ENCODE results near the gene GOLGA6L7. TPM values are rescaled to one million over a fixed set of nuclear protein-coding genes. Genes with fewer than 3 reads are reported as not detected.

Gene GOLGA6L7
- total and polyA plus RNA-seq, 3 donors from 2014 or later = 4.3 to 15.7 (median 13.6) TPM

DNA sequence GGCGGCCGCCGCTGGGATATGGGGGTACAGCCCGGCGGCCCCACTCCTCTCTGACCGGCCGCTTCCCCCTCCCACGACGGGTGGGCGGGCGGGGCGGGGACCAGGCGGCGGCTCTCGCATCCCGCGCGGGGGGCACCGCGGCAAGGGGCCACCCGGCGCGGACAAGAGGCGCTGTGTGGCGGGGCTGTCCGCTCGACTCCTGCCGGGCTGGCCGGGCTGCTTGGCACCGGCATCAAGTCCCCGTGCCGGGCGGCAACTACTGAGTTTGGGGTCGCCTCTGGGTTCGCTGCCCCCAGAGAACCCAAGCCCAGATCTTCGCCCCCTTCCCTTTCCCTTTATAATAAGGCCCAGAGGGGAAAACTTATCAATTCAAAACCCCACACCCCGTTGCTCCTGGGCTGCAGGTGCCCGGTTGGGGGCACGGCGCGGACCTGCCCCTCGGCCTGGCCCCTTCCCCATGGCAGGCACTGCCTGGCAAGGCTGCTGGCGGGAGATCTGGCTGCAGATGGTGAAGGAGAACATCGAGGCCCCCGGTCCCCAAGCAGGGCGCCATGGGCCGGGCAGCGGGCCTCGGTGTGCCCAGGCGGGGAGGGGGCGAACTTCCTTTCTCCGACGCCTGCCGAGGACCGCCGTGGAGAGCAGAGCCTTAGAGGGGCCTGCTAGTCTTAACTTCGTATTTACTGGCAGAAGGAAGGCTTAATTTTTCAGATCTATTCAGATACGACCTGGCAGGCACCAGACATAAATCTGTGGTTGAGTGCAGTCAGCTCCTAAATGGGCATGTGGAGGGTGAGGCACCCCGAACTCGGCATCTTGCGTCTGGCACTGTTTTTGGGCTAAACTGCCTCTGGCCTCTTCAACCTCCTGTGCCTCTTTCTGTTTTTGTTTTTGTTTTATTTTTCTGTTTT is 38.2 kb upstream of the GOLGA6L7 start:
- intact Hi-C loops (cut with DNase I; ENCODE audit: low total_unique reads) = no loop called here
- H3K36me3 ChIP-seq (ENCODE audit: low read depth, missing control alignments) = no peaks in the 10 kb centered on the region
- H3K9me3 ChIP-seq = no peaks in the 10 kb centered on the region
- WGBS, 2 donors = 21 to 25% methylated on average over 19 to 41 of the region's 61 CpGs
- peaks cover 4% of the 10 kb centered on the region for H3K4me1 ChIP-seq
- H3K27ac ChIP-seq = no peak overlapping the region
- DNase-seq = no peak
- TF ChIP-seq, protein P1, sequence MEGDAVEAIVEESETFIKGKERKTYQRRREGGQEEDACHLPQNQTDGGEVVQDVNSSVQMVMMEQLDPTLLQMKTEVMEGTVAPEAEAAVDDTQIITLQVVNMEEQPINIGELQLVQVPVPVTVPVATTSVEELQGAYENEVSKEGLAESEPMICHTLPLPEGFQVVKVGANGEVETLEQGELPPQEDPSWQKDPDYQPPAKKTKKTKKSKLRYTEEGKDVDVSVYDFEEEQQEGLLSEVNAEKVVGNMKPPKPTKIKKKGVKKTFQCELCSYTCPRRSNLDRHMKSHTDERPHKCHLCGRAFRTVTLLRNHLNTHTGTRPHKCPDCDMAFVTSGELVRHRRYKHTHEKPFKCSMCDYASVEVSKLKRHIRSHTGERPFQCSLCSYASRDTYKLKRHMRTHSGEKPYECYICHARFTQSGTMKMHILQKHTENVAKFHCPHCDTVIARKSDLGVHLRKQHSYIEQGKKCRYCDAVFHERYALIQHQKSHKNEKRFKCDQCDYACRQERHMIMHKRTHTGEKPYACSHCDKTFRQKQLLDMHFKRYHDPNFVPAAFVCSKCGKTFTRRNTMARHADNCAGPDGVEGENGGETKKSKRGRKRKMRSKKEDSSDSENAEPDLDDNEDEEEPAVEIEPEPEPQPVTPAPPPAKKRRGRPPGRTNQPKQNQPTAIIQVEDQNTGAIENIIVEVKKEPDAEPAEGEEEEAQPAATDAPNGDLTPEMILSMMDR (IDR thresholded peaks at IDR 0.05) = no peak
- TF ChIP-seq POLR2A (IDR thresholded peaks at IDR 0.05) = no peak
- no peaks in the 10 kb centered on the region for H3K27me3 ChIP-seq
- peak overlapping the region; percentile 51 to 65 for H3K4me3 ChIP-seq

DNA sequence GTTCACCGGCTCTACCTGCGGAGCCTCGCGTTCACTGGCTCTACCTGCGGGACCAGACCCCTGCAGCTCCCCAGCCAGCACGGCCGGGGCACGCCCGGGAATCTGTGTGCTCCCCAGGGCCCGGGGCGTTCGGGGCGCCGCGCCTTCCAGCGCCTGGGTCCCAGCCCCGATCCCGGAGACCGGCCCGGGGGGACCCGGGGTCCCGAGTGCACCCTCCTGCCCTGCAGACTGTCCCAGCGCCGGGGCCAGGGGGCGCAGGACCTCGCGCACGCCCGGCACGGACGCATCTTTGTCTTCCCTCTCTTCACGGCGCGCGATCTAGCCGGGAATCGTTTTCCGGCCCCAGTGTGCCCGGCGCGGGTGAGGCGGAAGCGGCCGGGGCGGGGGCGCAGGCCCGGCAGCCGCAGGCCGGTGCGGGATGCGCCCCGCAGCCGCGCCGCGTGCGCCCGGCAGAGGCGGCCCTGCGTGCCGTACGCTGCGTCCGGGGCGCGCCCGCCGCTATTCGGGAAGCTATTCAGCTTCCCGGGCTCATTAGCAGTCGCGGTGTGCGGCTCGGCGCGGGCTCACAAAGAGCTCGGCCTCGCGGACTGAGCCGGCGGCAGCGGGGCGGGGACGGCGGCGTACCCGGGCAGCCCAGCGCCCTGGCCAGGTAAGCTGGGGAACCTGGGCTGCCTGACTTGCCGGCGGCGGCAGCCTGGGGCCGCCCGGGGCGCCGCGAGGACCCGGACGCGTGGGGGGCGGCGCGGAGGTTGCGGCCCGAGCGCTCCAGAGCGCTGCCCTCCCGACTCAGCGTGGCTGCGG is 37.4 kb upstream of the GOLGA6L7 start, which contains the start of gene APBA2:
TSS of gene APBA2 (plus strand) at position 345 of the 801 bp plus-strand sequence. CDS start 167,911 bp downstream, outside the sequence.
- WGBS, 2 donors = 0% methylated on average over 38 of the region's 109 CpGs; no CpG with 5 or more reads in 1 of the 2 donors
- peak within 1 kb of the TSS; percentile 51 to 65 for H3K4me3 ChIP-seq
- no peak within 1 kb of the TSS for H3K27ac ChIP-seq
- H3K36me3 ChIP-seq (ENCODE audit: low read depth, missing control alignments) = no peaks in the 10 kb centered on the region
- H3K27me3 ChIP-seq = no peaks in the 10 kb centered on the region
- intact Hi-C loops (cut with DNase I; ENCODE audit: low total_unique reads) = no loop called here
- peak; percentile 32 for DNase-seq
- TF ChIP-seq, protein P1 (IDR thresholded peaks at IDR 0.05) = no peak
- TF ChIP-seq POLR2A (IDR thresholded peaks at IDR 0.05) = no peak
- H3K4me1 ChIP-seq = peaks cover 4% of the 10 kb centered on the region
- no peaks in the 10 kb centered on the region for H3K9me3 ChIP-seq

DNA sequence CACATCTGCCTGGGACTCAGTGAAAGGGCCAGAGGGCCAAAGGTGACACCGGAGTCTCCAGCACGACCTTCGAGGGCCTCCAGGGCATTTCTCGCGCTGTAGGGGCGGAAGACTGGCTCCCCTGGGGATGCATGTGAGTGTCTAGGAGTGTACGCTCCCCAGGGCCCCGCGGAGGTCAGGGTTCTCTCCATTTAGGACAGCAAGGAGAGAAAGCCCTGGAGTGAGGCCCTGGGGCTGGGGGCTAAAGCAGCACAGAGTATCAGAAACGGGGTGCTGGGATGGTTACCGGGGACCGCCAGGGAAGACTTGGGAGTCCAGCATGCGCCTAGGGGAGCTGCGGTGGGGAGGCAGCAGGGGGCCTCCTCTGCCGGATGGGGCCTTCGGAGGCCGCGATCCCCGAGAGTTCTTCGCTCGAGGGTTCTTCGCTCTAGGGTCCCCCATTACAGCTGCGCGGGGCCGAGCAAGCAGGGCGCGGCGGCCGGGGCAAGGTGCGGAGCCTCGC is 36.7 kb upstream of the GOLGA6L7 start:
- TF ChIP-seq POLR2A (IDR thresholded peaks at IDR 0.05) = no peak
- TF ChIP-seq, protein P1 (IDR thresholded peaks at IDR 0.05) = no peak
- WGBS, 2 donors = 20% methylated on average over 31 of the region's 31 CpGs; no CpG with 5 or more reads in 1 of the 2 donors
- DNase-seq = no peak
- no peaks in the 10 kb centered on the region for H3K27me3 ChIP-seq
- peaks cover 4% of the 10 kb centered on the region for H3K4me1 ChIP-seq
- H3K4me3 ChIP-seq = peak overlapping the region; percentile 51 to 65
- no peak overlapping the region for H3K27ac ChIP-seq
- H3K36me3 ChIP-seq (ENCODE audit: low read depth, missing control alignments) = no peaks in the 10 kb centered on the region
- no peaks in the 10 kb centered on the region for H3K9me3 ChIP-seq
- intact Hi-C loops (cut with DNase I; ENCODE audit: low total_unique reads) = no loop called here

DNA sequence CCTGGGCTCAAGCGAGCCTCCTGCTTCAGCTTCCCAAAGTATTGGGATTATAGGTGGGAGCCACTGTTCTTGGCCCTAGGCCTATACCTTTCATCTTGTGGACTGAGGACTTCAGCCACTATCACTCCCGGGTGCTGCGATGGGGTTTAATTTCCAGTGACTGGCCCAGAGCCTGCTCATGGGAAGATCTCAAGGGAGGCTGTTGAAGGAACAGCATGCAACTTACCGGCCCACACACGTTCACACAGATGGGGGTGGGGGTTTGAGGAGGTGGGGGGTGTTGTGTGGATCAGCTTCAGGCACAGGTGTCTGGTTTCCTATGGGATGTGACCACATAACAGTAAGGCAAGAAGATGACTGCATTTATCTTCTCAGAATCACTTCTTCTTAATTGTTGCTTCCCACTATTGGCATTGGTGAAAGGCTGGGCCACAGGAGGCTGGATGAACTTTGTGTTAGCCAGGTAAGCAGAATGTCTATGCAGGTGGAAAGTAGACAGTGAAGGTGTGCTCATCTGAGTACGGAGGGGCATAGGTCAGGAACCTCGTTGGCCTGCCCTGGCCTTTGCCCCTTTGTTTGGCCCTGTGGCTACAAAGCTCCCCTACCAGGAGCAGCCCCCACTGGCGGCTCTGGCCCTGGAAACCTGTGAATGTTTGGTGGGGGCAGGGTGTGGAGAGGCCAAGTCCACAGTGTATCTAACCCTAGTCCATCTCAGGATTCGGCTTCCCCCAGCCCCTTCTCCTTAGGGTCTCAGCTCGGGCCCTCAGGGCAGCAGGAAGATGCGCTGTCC is 35.9 kb upstream of the GOLGA6L7 start:
- Histone ChIP-seq H3K9me3 (no peaks in the 10 kb centered on the region), H3K36me3 (ENCODE audit: low read depth, missing control alignments) (no peaks in the 10 kb centered on the region), H3K4me3 (no peak overlapping the region), H3K27ac (no peak overlapping the region), H3K4me1 (peaks cover 4% of the 10 kb centered on the region), H3K27me3 (no peaks in the 10 kb centered on the region)
- DNase-seq = no peak
- intact Hi-C loops (cut with DNase I; ENCODE audit: low total_unique reads) = no loop called here
- TF ChIP-seq, protein P1 (IDR thresholded peaks at IDR 0.05) = no peak
- no peak for TF ChIP-seq POLR2A (IDR thresholded peaks at IDR 0.05)
- WGBS, 2 donors = 63 to 71% methylated on average over 10 to 11 of the region's 11 CpGs

Measured in testis (tissue), 3 donors.